Sigmoid colon (tissue), 7 donors: ENCODE data around the gene SLX4. TPM values are rescaled to one million over a fixed set of nuclear protein-coding genes. Genes with fewer than 3 reads are reported as not detected.

Experiments
- DNase-seq: peaks from one replicate; pipeline ENCODE4 v3.0.0-alpha.2; 2019
- H3K27ac ChIP-seq, 4 donors: fragments of 200-600 bp; sonication (generic); one replicate each; pipeline ENCODE4 v1.5.1; 2016 to 2019; ENCODE audit warnings: mild to moderate bottlenecking in 1 of 4
- H3K27me3 ChIP-seq, 3 donors: fragments of 200-600 bp; sonication (generic); one replicate each; pipeline ENCODE4 v1.5.1; 2019; ENCODE audit warnings: mild to moderate bottlenecking in 1 of 3
- H3K36me3 ChIP-seq, 4 donors: fragments of 200-600 bp; sonication (generic); one replicate each; pipeline ENCODE4 v1.5.1; 2016 to 2019
- H3K4me1 ChIP-seq, 4 donors: fragments of 200-600 bp; sonication (generic); one replicate each; pipeline ENCODE4 v1.5.1; 2017 to 2019
- H3K4me3 ChIP-seq, 4 donors: fragments of 200-600 bp; sonication (generic); one replicate each; pipeline ENCODE4 v1.5.1; 2017 to 2019; ENCODE audit warnings: mild to moderate bottlenecking in 2 of 4, moderate library complexity in 1 of 4
- H3K9me3 ChIP-seq, 4 donors: fragments of 200-600 bp in 3 of 4; sonication (generic) in 3 of 4; one replicate each; pipeline versions ENCODE4 v1.5.1 to v1.6.1; 2013 to 2019
- CTCF ChIP-seq, 4 experiments: fragments of 450-650 bp in 3 of 4; fragments of 200-600 bp in 1 of 4; IDR thresholded peaks; one replicate each; pipeline ENCODE4 v1.5.1; 2016 to 2019; ENCODE audit warnings: antibody characterized with exemption in 4 of 4, mild to moderate bottlenecking in 3 of 4, moderate library complexity in 2 of 4
- EP300 ChIP-seq, 4 donors: sonication (generic); formaldehyde crosslinking; IDR thresholded peaks; one replicate each; pipeline ENCODE4 v1.6.1; 2017; ENCODE audit warnings: antibody characterized with exemption in 4 of 4
- POLR2A ChIP-seq, 2 donors: fragments of 450-650 bp; IDR thresholded peaks; one replicate each; pipeline ENCODE4 v1.6.1; 2016; ENCODE audit warnings: antibody characterized with exemption in 2 of 2, mild to moderate bottlenecking in 2 of 2, moderate library complexity in 2 of 2
- POLR2AphosphoS5 ChIP-seq, 4 donors: sonication (generic); formaldehyde crosslinking; IDR thresholded peaks; one replicate each; pipeline ENCODE4 v1.6.1; 2017; ENCODE audit warnings: antibody characterized with exemption in 4 of 4
- WGBS, 2 donors: extraction: QIAGEN DNeasy Blood & Tissue Kit; methylation state at CpG; one replicate each; pipeline ENCODE4 v1.1.7; 2013; 5-methylcytosine and 5-hydroxymethylcytosine counted together
- intact Hi-C: fragments of 100-400 bp; cut with DNase I; formaldehyde crosslinking; loops from one replicate; pipeline ENCODE4 v1.15.1; 2023
- polyA plus RNA-seq, 3 donors: library from polyadenylated mRNA; stranded (reverse); fragments of 200-250 nt; gene quantifications; one replicate each; pipeline ENCODE4 v1.2.3, GENCODE V29; 2013
- total RNA-seq, 4 donors: library from RNA; depleted of rRNA; stranded (reverse); fragments of >200 nt; gene quantifications; one replicate each; pipeline ENCODE4 v1.1.0, GENCODE V29; 2016
- donor health status: healthy with polysubstance abuse.
- donor health status: Bipolar disorder and iron deficiency.
- donor health status: healthy.

SLX4 gene
- total and polyA plus RNA-seq, 7 donors = under 0.01 to 3.9 (median 2.1) TPM

- no peak for TF ChIP-seq CTCF (IDR thresholded peaks at IDR 0.05)
- no peak for TF ChIP-seq POLR2AphosphoS5 (IDR thresholded peaks at IDR 0.05)
- TF ChIP-seq EP300 (IDR thresholded peaks at IDR 0.05) = no peak
- TF ChIP-seq POLR2A (IDR thresholded peaks at IDR 0.05) = no peak
- H3K27ac ChIP-seq = no peak overlapping the region
- no peak for DNase-seq
- H3K4me1 ChIP-seq = peaks cover 0 to 7% (median 0%) of the 10 kb centered on the region in 4 donors
- 51 to 79% methylated on average over 8 of the region's 8 CpGs for WGBS, 2 donors
- H3K36me3 ChIP-seq = peaks cover 0 to 11% (median 6%) of the 10 kb centered on the region in 4 donors
- H3K9me3 ChIP-seq = no peaks in the 10 kb centered on the region
- H3K4me3 ChIP-seq = no peak overlapping the region
- peaks cover 6 to 34% (median 9%) of the 10 kb centered on the region in 3 donors for H3K27me3 ChIP-seq
- intact Hi-C loops = no loop called here
These were observed 33.3 kb downstream of the SLX4 start for GRCh38 chr16:3578121-3578520.

GRCh38 chr16:3577302-3577752 is 34.1 kb downstream of the SLX4 start, which contains the start of gene NLRC3:
TSS of gene NLRC3 (minus strand) at chr16:3577403. CDS start at chr16:3565036, 12,367 bp downstream.
- peak within 1 kb of the TSS in 1 of 4 donors; percentile 5 for H3K4me3 ChIP-seq

GRCh38 chr16:3576211-3576610 is 35.2 kb downstream of the SLX4 start:
- H3K36me3 ChIP-seq = no peaks in the 10 kb centered on the region
- DNase-seq = no peak
- peaks cover 0 to 7% (median 0%) of the 10 kb centered on the region in 4 donors for H3K4me1 ChIP-seq
- 58 to 78% methylated on average over 11 of the region's 11 CpGs for WGBS, 2 donors
- intact Hi-C loops = no loop called here
- H3K27ac ChIP-seq = no peak overlapping the region
- no peak for TF ChIP-seq POLR2A (IDR thresholded peaks at IDR 0.05)
- no peak for TF ChIP-seq CTCF (IDR thresholded peaks at IDR 0.05)
- no peaks in the 10 kb centered on the region for H3K9me3 ChIP-seq
- H3K4me3 ChIP-seq = no peak overlapping the region
- H3K27me3 ChIP-seq = peaks cover 6 to 34% (median 9%) of the 10 kb centered on the region in 3 donors

More at GRCh38 chr16:3577302-3577752, 34.1 kb downstream of the SLX4 start, which contains the start of gene NLRC3:
- H3K4me1 ChIP-seq = peaks cover 0 to 7% (median 0%) of the 10 kb centered on the region in 4 donors
- no peak within 1 kb of the TSS for H3K27ac ChIP-seq
- no peaks in the 10 kb centered on the region for H3K9me3 ChIP-seq
- intact Hi-C loops = no loop called here
- peaks cover 0 to 3% (median 1%) of the 10 kb centered on the region in 4 donors for H3K36me3 ChIP-seq
- 36 to 70% methylated on average over 18 of the region's 18 CpGs for WGBS, 2 donors
- DNase-seq = no peak
- TF ChIP-seq POLR2A (IDR thresholded peaks at IDR 0.05) = no peak
- TF ChIP-seq CTCF (IDR thresholded peaks at IDR 0.05) = no peak
- TF ChIP-seq EP300 (IDR thresholded peaks at IDR 0.05) = no peak
- no peak for TF ChIP-seq POLR2AphosphoS5 (IDR thresholded peaks at IDR 0.05)
- peaks cover 6 to 34% (median 9%) of the 10 kb centered on the region in 3 donors for H3K27me3 ChIP-seq

GRCh38 chr16:3575491-3575890 is 35.9 kb downstream of the SLX4 start:
- Histone ChIP-seq H3K4me3 (no peak overlapping the region), H3K9me3 (peaks cover 0 to 4% (median 2%) of the 10 kb centered on the region in 4 donors), H3K27me3 (peaks cover 6 to 30% (median 9%) of the 10 kb centered on the region in 3 donors), H3K27ac (no peak overlapping the region), H3K4me1 (peaks cover 0 to 7% (median 0%) of the 10 kb centered on the region in 4 donors), H3K36me3 (no peaks in the 10 kb centered on the region)
- intact Hi-C loops = no loop called here
- TF ChIP-seq EP300 (IDR thresholded peaks at IDR 0.05) = no peak
- TF ChIP-seq POLR2AphosphoS5 (IDR thresholded peaks at IDR 0.05) = no peak
- TF ChIP-seq POLR2A (IDR thresholded peaks at IDR 0.05) = no peak
- no peak for TF ChIP-seq CTCF (IDR thresholded peaks at IDR 0.05)
- WGBS, 2 donors = 73 to 78% methylated on average over 13 of the region's 13 CpGs
- DNase-seq = no peak

- no peak for DNase-seq
- H3K9me3 ChIP-seq = peaks cover 2 to 5% (median 5%) of the 10 kb centered on the region in 4 donors
- TF ChIP-seq CTCF (IDR thresholded peaks at IDR 0.05) (no peak), EP300 (IDR thresholded peaks at IDR 0.05) (no peak), POLR2A (IDR thresholded peaks at IDR 0.05) (no peak), POLR2AphosphoS5 (IDR thresholded peaks at IDR 0.05) (no peak)
- H3K36me3 ChIP-seq = no peaks in the 10 kb centered on the region
- 85 to 92% methylated on average over 14 of the region's 14 CpGs for whole genome bisulfite sequencing, 2 donors
- no peak overlapping the region for H3K27ac ChIP-seq
- H3K27me3 ChIP-seq = peaks cover 6 to 26% (median 9%) of the 10 kb centered on the region in 3 donors
- no peak overlapping the region for H3K4me3 ChIP-seq
- intact Hi-C loops = no loop called here
- peaks cover 0 to 6% (median 0%) of the 10 kb centered on the region in 4 donors for H3K4me1 ChIP-seq
These were observed 37.2 kb downstream of the SLX4 start for GRCh38 chr16:3574195-3574594.
